Activated T-cell treated with anti-CD3 and anti-CD28 coated beads, Interleukin-2, amount 50 U/mL, for 24 hours (primary cell): Measurements from ENCODE around the gene IRX6.

Experiments
- DNase-seq: peaks from one replicate; pipeline ENCODE4 v3.0.0-alpha.2; 2020
- H3K27ac Mint-ChIP-seq: 2 replicates; pipeline ENCODE4 v1.8.0; 2020; ENCODE audit warnings: mild to moderate bottlenecking, mixed read lengths
- H3K27me3 Mint-ChIP-seq: 2 replicates; pipeline ENCODE4 v1.8.0; 2020; ENCODE audit warnings: mixed read lengths
- H3K36me3 Mint-ChIP-seq: 2 replicates; pipeline ENCODE4 v1.8.0; 2020; ENCODE audit warnings: low read depth, mixed read lengths
- H3K4me1 Mint-ChIP-seq: 2 replicates; pipeline ENCODE4 v1.8.0; 2020; ENCODE audit warnings: low read depth, mixed read lengths
- H3K4me3 Mint-ChIP-seq: 2 replicates; pipeline ENCODE4 v1.8.0; 2020; ENCODE audit warnings: mild to moderate bottlenecking, moderate library complexity, mixed read lengths
- H3K9me3 Mint-ChIP-seq: 2 replicates; pipeline ENCODE4 v1.8.0; 2020; ENCODE audit warnings: mixed read lengths

The IRX6 gene

DNA sequence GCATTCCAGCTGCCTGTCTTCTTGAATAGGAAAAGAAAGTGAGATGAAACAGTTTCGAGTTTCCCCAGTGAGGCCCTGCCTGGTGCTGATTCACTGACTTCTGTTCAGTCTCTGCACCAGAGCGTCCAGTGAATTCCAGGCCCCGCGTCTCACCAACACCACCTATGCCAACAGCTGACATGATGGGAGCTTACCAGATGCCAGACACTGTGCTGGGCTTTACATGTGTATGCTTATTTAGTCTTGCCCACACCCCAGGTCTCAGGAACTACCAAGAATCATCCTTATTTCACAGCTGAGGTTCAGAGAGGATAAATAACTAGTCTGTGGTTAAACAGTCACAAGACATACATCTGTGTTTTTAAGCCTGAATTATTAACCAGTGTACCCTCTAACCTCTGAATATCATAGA lies 29.1 kb upstream of the IRX6 start:
- H3K4me3 Mint-ChIP-seq, result no peak overlapping the region
- no peak for DNase-seq
- no peaks in the 10 kb centered on the region for H3K9me3 Mint-ChIP-seq
- H3K27me3 Mint-ChIP-seq, result peaks cover 15% of the 10 kb centered on the region
- H3K4me1 Mint-ChIP-seq, result no peaks in the 10 kb centered on the region
- no peak overlapping the region for H3K27ac Mint-ChIP-seq
- H3K36me3 Mint-ChIP-seq, result no peaks in the 10 kb centered on the region

DNA sequence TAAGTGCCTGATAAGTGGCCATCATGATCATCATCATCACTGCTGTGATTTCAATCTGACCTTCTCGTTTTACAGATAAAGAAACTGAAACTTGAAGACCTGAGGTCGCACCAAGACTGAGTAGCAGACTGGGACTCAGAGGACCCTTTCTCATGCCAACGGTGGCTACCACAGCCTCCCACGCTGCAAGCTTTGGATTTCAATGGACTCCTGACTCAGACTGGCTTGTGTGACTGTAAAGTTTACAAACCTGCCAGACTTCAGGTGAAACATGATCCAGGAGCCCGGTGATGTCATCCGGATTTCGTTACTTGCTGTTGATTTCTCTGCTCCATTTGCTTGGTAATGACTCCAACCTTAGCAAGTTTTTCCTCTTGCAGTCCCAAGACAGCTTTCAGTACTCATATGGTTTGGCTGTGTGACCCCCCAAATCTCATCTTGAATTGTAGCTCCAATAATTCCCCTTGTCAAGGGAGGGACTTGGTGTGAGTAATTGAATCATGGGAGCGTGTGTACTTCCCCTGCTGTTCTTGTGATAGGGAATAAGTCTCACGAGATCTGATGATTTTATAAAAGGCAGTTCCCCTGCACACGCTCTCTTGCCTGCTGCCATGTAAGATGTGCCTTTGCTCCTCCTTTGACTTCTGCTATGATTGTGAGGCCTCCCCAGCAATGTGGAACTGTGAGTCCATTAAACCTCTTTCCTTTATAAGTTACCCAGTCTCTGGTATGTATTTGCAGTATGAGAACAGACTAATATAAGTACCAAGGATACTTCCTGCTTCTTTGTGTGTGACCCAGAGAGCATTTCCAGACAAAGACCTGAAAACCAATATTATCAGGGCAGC lies 26.7 kb upstream of the IRX6 start:
- Mint-ChIP-seq H3K36me3 (no peaks in the 10 kb centered on the region), H3K27me3 (peaks cover 26% of the 10 kb centered on the region), H3K27ac (no peak overlapping the region), H3K9me3 (no peaks in the 10 kb centered on the region), H3K4me3 (no peak overlapping the region), H3K4me1 (no peaks in the 10 kb centered on the region)
- no peak for DNase-seq

DNA sequence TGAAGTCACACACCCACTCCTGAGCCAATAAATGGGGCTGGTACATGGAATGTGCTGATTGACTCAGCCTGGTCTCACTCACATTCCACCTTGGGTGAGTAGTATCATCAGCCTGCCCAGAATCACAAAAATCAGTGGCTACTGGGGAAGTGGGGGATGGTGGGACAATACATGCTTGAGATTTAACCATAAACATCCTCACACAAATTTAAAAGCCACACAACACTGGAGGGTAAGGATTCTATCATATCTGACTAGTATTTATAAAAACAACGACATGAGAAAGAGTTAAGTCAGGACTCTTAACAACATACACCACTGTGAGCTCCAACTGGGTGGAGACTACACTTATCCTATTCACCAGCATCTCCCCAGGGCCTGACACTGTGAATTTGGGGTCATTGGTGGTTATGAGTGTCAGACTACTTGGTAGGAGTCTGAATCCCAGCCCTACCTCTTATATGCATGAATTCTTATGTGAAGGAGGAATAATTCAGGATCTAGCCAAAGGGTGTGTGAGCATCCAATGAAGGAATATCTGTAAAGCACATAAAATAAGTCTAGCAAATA lies 26.0 kb upstream of the IRX6 start:
- H3K4me1 Mint-ChIP-seq, result no peaks in the 10 kb centered on the region
- H3K27ac Mint-ChIP-seq, result no peak overlapping the region
- H3K27me3 Mint-ChIP-seq, result peaks cover 30% of the 10 kb centered on the region
- DNase-seq, result no peak
- no peaks in the 10 kb centered on the region for H3K36me3 Mint-ChIP-seq
- H3K4me3 Mint-ChIP-seq, result no peak overlapping the region
- no peaks in the 10 kb centered on the region for H3K9me3 Mint-ChIP-seq

DNA sequence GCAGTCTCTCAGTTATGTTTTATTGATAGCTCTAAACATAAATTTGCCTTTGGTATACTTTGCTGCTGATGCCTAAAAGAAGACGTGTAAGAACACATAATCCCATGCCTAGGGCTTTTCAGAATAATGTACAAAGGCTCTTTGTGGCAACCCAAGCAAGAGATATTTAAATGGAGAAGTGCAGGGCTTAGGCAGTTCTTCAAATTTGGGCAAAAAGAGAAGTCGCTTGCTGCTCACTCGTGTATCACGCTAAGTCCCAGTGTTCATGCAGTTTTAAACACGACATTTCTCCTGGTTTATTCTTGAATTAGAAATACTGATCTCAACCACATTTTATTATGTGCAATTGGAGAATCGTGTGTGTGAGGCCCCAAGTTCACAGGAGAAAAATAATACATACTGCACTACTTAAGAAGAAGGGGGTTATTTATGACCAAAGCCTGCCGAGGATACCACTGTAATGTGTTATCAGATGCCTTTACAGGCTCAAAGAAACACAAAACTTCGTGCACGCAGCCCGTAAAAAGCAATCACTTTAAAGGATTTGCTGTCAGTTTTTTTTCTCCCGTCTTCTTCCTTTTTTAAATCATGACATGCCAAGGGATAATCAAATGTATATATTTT lies 22.5 kb upstream of the IRX6 start:
- H3K36me3 Mint-ChIP-seq, result no peaks in the 10 kb centered on the region
- H3K27me3 Mint-ChIP-seq, result peaks cover 36% of the 10 kb centered on the region
- no peaks in the 10 kb centered on the region for H3K4me1 Mint-ChIP-seq
- H3K4me3 Mint-ChIP-seq, result no peak overlapping the region
- H3K27ac Mint-ChIP-seq, result no peak overlapping the region
- H3K9me3 Mint-ChIP-seq, result no peaks in the 10 kb centered on the region
- DNase-seq, result no peak

DNA sequence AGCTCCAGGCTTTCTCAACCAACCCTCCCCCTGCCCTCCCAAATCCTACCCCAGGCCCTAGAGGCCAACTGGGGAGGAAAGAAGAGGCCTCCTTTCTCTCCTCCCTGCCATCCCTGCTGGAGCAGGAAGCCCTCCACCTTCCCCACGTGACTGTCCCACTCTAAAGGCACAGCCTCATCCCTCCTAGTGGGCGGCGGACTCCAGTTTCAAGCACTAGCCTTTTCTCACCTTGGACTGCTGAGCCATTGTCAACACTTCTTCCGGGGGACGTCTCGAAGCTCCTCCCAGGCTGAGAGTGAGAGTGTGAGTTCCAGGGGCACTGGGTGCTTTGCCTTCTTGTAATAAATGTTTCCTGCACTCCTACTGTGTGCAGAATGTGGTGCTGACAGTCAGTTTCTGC lies 21.4 kb upstream of the IRX6 start:
- Mint-ChIP-seq H3K27me3 (peaks cover 40% of the 10 kb centered on the region), H3K4me3 (no peak overlapping the region), H3K4me1 (no peaks in the 10 kb centered on the region), H3K36me3 (no peaks in the 10 kb centered on the region), H3K9me3 (no peaks in the 10 kb centered on the region), H3K27ac (no peak overlapping the region)
- DNase-seq, result no peak

DNA sequence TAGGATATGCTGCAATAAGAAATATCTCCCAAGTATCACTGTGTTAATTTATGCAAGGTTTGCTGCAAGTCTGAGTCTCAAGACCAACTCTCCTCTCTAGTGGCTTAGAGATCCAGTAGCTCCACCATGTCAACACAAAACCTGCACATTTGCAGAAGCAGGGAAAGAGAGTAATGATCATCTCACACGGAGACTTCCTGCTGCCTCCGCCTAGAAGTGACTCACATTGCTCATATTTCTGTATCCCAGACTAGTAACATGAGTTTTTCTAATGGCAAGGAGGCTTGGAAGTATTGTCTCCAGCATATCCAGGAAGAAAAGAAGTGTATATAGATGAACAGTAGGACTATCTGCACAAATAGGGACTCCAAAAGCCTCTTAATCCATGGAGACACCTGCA lies 15.0 kb upstream of the IRX6 start:
- Mint-ChIP-seq H3K36me3 (no peaks in the 10 kb centered on the region), H3K4me3 (no peak overlapping the region), H3K27me3 (peaks cover 21% of the 10 kb centered on the region)

DNA sequence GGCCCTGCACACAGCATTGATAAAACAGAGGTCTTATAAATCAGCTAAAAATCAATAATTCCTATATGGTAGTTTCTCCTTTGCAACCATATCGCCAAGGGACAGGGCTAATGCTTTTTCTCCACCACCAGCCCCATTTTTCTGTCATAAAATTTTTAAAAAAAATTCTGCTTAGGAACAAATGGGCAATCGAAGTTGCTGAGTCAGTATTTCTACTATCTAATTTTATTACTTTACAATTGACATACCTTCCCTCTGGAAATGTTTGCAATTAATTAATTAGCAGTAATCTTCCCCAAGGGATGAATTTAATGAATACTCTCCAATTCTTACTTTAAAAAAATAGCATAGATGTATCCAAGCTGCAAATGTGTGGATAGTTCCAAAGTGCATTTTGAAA lies 1.7 kb upstream of the IRX6 start:
- peaks cover 3% of the 10 kb centered on the region for H3K4me1 Mint-ChIP-seq
- H3K27me3 Mint-ChIP-seq, result peaks cover 50% of the 10 kb centered on the region
- H3K9me3 Mint-ChIP-seq, result no peaks in the 10 kb centered on the region
- DNase-seq, result no peak
- no peaks in the 10 kb centered on the region for H3K36me3 Mint-ChIP-seq
- no peak overlapping the region for H3K27ac Mint-ChIP-seq
- no peak overlapping the region for H3K4me3 Mint-ChIP-seq

More for the DNA sequence above, 15.0 kb upstream of the IRX6 start:
- H3K27ac Mint-ChIP-seq, result no peak overlapping the region
- no peak for DNase-seq
- H3K4me1 Mint-ChIP-seq, result no peaks in the 10 kb centered on the region
- no peaks in the 10 kb centered on the region for H3K9me3 Mint-ChIP-seq

DNA sequence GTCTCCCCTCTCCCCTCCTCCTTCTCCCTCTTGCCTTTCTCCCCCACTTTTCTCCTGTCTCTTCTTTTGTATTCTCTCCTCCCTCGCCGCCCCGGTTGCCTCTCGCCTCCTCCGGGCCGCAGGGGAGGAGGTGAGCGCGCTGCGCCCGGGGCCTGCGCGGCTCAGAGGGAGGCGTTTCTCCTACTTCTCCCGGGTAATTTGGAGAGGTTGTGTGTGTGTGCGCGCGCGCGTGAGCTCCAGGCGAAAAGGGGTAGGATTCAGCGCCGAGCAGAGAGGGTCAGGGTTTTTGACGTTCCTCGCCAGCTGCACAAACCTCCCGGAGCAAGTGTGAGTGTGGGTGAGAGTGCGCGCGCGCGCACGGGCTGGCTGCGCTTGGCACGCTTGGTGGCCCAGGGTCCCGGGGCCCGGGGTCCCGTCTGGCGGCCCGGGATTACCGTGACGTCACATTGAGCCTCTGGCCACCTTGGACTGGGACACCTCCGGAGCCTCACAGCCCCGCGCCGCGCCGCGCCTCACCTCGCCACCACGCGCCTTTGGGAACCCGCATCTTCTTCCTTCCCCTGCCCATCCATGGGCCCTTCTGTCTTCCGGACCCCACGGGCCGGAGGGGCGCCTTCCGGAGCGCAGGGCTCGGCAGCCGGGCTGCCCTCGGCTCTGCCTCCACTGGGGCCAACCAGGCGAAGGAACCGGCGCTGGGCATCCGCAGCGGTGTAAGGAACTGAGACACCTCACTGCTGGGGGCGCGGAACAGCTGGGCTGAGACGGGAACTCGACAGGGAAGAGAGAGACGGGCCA lies 479 bp downstream of the IRX6 start:
- Mint-ChIP-seq H3K9me3 (no peaks in the 10 kb centered on the region), H3K4me3 (no peak overlapping the region), H3K27ac (no peak overlapping the region), H3K36me3 (no peaks in the 10 kb centered on the region), H3K4me1 (peaks cover 3% of the 10 kb centered on the region), H3K27me3 (peaks cover 71% of the 10 kb centered on the region)
- no peak for DNase-seq

DNA sequence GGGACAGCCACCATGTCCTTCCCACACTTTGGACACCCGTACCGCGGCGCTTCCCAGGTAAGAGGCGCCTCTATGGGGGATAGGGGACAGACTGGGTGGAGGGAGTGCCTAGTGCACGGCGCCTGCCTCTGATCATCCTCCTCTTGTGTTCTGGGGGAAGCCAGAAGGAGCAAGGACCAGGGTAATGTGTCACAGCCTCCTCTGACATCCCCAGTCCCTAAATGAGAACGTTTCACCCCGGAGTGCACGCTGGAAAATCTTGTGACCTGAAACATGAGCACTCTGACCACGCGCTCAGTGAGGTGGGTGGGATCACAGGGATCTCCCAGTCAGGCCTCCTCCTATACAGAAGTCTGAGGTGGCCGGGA lies 1.1 kb downstream of the IRX6 start:
- Mint-ChIP-seq H3K36me3 (no peaks in the 10 kb centered on the region), H3K4me1 (peaks cover 3% of the 10 kb centered on the region), H3K4me3 (no peak overlapping the region), H3K9me3 (no peaks in the 10 kb centered on the region), H3K27ac (no peak overlapping the region), H3K27me3 (peaks cover 74% of the 10 kb centered on the region)
- DNase-seq, result no peak

DNA sequence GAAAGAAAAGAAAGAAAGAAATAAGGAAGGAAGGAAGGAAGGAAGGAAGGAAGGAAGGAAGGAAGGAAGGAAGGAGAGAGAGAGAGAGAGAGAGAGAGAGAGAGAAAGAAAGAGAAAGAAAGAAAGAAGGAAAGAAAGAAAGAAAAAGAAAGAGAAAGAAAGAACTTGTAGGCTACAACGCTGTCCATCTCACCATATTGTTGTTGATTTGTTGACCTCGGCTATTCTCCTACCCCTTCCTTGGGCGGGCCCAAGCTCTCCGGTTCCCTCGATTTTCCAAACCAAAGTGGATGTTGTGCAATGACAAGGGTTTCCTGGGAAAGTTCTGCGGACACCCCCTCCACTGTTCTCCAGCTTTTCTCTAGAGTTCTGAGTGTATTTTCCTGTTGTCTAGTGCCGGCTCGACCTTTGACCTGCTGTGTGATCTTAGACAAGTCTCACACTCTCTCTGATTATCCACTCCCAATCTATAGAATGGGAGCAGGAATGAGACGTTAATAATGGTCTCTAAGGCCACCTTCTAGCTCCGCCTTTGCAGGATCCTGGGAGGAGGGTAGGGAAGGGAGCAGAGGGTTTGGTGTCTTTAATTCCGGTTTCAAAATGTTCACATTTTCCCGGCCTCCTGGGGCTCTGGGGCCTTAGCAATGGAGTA lies 1.6 kb downstream of the IRX6 start:
- H3K4me1 Mint-ChIP-seq, result peaks cover 5% of the 10 kb centered on the region
- DNase-seq, result no peak
- no peak overlapping the region for H3K4me3 Mint-ChIP-seq
- H3K36me3 Mint-ChIP-seq, result no peaks in the 10 kb centered on the region
- no peaks in the 10 kb centered on the region for H3K9me3 Mint-ChIP-seq
- H3K27me3 Mint-ChIP-seq, result peaks cover 76% of the 10 kb centered on the region
- no peak overlapping the region for H3K27ac Mint-ChIP-seq

DNA sequence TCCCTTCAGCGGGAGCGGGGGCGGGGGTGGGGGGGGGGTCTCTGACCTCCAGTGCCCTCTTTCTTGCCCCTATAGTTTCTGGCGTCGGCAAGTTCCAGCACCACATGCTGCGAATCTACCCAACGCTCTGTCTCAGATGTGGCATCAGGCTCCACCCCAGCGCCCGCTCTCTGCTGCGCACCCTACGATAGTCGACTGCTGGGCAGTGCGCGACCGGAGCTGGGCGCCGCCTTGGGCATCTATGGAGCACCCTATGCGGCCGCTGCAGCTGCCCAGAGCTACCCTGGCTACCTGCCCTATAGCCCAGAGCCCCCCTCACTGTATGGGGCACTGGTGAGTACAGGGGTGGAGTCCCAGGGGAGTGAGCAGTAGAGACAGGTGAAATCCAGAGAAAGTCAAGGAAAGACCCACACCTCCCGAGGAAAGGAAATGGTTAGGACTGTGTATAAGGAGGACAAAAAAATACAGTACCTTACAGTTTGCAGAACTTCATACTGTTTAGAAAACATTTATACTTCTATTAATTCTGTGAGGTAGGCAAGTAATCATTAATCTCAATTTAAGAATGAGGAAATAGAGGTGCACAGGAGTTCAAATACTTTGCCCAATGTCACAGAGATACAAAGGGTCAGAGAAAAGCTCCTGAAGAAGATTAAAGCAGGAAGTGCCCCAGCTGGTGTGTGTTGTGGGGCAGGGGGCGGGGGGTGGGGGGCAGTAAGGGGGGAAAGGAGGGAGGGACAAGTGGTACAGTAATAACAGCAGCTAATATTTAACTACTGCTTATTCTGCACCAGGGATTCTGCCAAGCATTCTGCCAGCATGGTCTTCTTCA lies 2.5 kb downstream of the IRX6 start:
- no peak overlapping the region for H3K4me3 Mint-ChIP-seq

DNA sequence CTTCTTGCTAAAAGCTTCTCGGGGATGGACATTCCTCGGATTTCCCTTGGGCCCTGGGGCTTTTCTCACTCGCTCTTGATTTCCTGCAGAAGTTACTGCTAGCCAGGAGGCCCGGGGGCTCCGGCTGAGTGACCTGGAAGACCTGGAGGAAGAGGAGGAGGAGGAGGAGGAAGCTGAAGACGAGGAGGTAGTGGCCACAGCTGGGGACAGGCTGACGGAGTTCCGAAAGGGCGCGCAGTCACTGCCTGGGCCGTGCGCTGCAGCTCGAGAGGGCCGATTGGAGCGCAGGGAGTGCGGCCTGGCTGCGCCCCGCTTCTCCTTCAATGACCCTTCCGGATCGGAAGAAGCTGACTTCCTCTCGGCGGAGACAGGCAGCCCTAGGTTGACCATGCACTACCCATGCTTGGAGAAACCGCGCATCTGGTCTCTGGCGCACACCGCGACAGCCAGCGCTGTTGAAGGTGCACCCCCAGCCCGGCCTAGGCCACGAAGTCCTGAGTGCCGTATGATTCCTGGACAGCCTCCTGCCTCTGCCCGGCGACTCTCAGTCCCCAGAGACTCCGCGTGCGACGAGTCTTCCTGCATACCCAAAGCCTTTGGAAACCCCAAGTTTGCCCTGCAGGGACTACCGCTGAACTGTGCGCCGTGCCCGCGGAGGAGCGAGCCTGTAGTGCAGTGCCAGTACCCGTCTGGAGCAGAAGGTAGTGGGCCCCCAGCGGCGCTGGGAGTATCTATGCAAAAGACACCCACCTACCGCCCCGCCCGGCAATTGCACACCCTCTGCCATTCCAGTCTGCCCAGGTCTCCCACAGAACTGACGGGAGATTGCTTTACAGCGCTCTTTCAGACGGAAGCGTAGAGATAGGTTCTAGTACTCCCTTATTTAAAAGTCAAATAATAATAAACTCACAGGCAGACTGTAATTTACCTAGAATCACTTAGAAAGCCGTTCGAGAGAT lies 4.9 kb downstream of the IRX6 start:
- Mint-ChIP-seq H3K27ac (no peak overlapping the region), H3K4me1 (peaks cover 17% of the 10 kb centered on the region), H3K27me3 (peaks cover 89% of the 10 kb centered on the region), H3K4me3 (no peak overlapping the region), H3K36me3 (no peaks in the 10 kb centered on the region), H3K9me3 (no peaks in the 10 kb centered on the region)
- no peak for DNase-seq

More for the DNA sequence above, 2.5 kb downstream of the IRX6 start:
- peaks cover 14% of the 10 kb centered on the region for H3K4me1 Mint-ChIP-seq
- DNase-seq, result no peak
- H3K36me3 Mint-ChIP-seq, result no peaks in the 10 kb centered on the region
- no peak overlapping the region for H3K27ac Mint-ChIP-seq
- H3K9me3 Mint-ChIP-seq, result no peaks in the 10 kb centered on the region
- H3K27me3 Mint-ChIP-seq, result peaks cover 80% of the 10 kb centered on the region
